Esophagus squamous epithelium (tissue), 5 donors: ENCODE data around the gene SLC25A43. TPM values are rescaled to one million over a fixed set of nuclear protein-coding genes. Genes with fewer than 3 reads are reported as not detected.
"Not testable (repeated sequence)": the region's sequence is repeated elsewhere in the genome, so short reads cannot be mapped to it uniquely, and the experiment has no call there.

ENCODE experiments used
- DNase-seq: peaks from one replicate; lab custom pipeline; 2025; lab: John Stamatoyannopoulos, UW
- H3K27ac ChIP-seq, 4 donors: fragments of 200-600 bp; sonication (generic); one replicate each; pipeline ENCODE4 v1.5.1; 2016 to 2019; ENCODE audit warnings: mild to moderate bottlenecking in 1 of 4
- H3K27me3 ChIP-seq, 4 donors: fragments of 200-600 bp; sonication (generic); 1 replicate in 3 of 4; 2 replicates in 1 of 4; pipeline versions ENCODE4 v1.5.1 to v1.6.0; 2017 to 2021; ENCODE audit warnings: antibody characterized with exemption in 1 of 4
- H3K36me3 ChIP-seq, 3 donors: fragments of 200-600 bp; sonication (generic); one replicate each; pipeline ENCODE4 v1.5.1; 2016 to 2019
- H3K4me1 ChIP-seq, 3 donors: fragments of 200-600 bp; sonication (generic); one replicate each; pipeline ENCODE4 v1.5.1; 2017 to 2019
- H3K4me3 ChIP-seq, 4 donors: fragments of 200-600 bp; sonication (generic); 1 replicate in 3 of 4; 2 replicates in 1 of 4; pipeline ENCODE4 v1.5.1; 2016 to 2019; ENCODE audit warnings: mild to moderate bottlenecking in 2 of 4, moderate library complexity in 1 of 4
- H3K9me3 ChIP-seq, 3 donors: fragments of 200-600 bp; sonication (generic); one replicate each; pipeline ENCODE4 v1.5.1; 2016 to 2019
- POLR2A ChIP-seq, 4 donors: fragments of 450-650 bp; IDR thresholded peaks; one replicate each; pipeline ENCODE4 v1.6.1; 2017; ENCODE audit warnings: antibody characterized with exemption in 4 of 4, mild to moderate bottlenecking in 4 of 4, moderate library complexity in 3 of 4
- WGBS, 2 donors: methylation state at CpG; one replicate each; pipeline ENCODE4 v1.1.5; 2018; 5-methylcytosine and 5-hydroxymethylcytosine counted together
- intact Hi-C: fragments of 100-400 bp; cut with DNase I; formaldehyde crosslinking; loops from one replicate; pipeline ENCODE4 v1.15.0; 2022
- total RNA-seq, 4 donors: library from RNA; depleted of rRNA; stranded (reverse); fragments of >200 nt; gene quantifications; one replicate each; pipeline ENCODE4 v1.1.0, GENCODE V29; 2016
- TF ChIP-seq, protein P1 (sequence below), 6 experiments: fragments of 450-650 bp in 4 of 6; fragments of 200-600 bp in 2 of 6; sonication (generic) in 2 of 6; IDR thresholded peaks; one replicate each; pipeline ENCODE4 v1.5.1; 2016 to 2019; ENCODE audit warnings: antibody characterized with exemption in 6 of 6, mild to moderate bottlenecking in 4 of 6, moderate library complexity in 4 of 6
- donor health status: DM: yes; HTN: yes; CAD: no.

The SLC25A43 gene
- total RNA-seq, 4 donors from 2014 or later: 26.1 to 39.0 (median 33.3) TPM

DNA sequence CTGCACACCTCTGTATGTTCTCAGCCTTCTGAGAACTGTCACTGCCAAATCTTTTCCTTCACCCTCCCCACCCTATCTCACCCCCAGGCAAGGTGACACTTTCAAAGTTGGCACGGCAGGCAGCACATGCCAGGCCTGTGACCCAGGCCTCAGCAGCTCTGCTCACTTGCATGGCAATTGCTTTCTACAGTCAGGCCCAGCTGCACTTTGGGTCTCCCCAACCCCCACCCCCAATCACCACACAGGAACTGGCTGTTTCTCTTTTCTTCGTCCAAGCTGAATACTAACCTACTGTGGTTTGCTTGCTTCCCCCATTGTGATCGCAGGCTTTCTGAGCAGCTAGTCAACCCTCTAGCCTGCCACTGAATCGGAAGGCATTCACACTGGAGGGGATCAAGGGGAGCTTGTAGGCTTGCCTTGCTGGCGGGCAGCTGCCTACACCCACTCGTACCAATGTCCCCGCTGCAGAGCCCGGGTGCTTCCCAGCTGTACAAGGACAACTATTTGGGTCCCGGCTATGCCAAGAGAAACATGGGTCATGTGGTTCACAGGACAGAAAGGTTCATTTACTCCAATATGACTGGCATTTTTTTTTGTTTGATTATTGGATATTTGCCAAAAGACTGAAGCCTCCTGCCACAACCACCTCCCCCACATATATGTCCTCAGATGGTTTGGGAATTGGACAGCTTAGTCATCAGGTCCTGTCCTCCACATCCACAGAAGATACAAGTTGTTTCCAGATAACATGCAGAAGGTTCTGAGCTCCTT, 28.1 kb downstream of the SLC25A43 start:
- Histone ChIP-seq H3K9me3 (no peaks in the 10 kb centered on the region), H3K27me3 (no peaks in the 10 kb centered on the region), H3K4me1 (peaks cover 0 to 4% (median 0%) of the 10 kb centered on the region in 3 donors), H3K27ac (peak overlapping the region in 2 of 4 donors; percentile 9 to 28), H3K4me3 (no peak overlapping the region), H3K36me3 (peaks cover 0 to 18% (median 0%) of the 10 kb centered on the region in 3 donors)
- no peak for DNase-seq
- WGBS, 2 donors: 72 to 86% methylated on average over 1 to 7 of the region's 9 CpGs
- TF ChIP-seq, protein P1, sequence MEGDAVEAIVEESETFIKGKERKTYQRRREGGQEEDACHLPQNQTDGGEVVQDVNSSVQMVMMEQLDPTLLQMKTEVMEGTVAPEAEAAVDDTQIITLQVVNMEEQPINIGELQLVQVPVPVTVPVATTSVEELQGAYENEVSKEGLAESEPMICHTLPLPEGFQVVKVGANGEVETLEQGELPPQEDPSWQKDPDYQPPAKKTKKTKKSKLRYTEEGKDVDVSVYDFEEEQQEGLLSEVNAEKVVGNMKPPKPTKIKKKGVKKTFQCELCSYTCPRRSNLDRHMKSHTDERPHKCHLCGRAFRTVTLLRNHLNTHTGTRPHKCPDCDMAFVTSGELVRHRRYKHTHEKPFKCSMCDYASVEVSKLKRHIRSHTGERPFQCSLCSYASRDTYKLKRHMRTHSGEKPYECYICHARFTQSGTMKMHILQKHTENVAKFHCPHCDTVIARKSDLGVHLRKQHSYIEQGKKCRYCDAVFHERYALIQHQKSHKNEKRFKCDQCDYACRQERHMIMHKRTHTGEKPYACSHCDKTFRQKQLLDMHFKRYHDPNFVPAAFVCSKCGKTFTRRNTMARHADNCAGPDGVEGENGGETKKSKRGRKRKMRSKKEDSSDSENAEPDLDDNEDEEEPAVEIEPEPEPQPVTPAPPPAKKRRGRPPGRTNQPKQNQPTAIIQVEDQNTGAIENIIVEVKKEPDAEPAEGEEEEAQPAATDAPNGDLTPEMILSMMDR (IDR thresholded peaks at IDR 0.05): no peak
- no peak for TF ChIP-seq POLR2A (IDR thresholded peaks at IDR 0.05)
- intact Hi-C loops: no loop called here

DNA sequence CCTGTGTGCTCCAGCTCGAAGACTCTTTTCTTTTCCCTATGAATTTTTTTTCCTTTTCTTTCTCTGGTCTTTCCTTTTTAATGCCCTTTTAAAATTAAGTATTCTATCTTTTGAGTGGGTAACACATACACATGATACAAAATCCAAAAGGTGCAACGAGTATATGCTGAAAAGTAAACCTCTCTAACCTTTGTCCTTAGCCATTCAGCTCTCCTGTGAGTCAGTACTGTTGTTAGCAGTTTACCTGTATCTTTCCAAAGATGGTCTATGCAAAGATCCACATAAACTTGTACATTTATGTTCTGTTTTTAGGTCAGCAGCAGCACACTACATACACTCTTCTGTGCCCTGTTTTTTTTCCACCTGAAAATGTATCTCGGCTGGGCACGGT, 28.7 kb downstream of the SLC25A43 start:
- Histone ChIP-seq H3K36me3 (peaks cover 0 to 18% (median 0%) of the 10 kb centered on the region in 3 donors), H3K27ac (no peak overlapping the region), H3K4me3 (no peak overlapping the region), H3K4me1 (peaks cover 0 to 4% (median 0%) of the 10 kb centered on the region in 3 donors), H3K27me3 (no peaks in the 10 kb centered on the region), H3K9me3 (no peaks in the 10 kb centered on the region)
- TF ChIP-seq, protein P1 (IDR thresholded peaks at IDR 0.05): no peak
- DNase-seq: no peak
- WGBS, 2 donors: 67 to 83% methylated on average over 2 to 4 of the region's 4 CpGs
- intact Hi-C loops: no loop called here

DNA sequence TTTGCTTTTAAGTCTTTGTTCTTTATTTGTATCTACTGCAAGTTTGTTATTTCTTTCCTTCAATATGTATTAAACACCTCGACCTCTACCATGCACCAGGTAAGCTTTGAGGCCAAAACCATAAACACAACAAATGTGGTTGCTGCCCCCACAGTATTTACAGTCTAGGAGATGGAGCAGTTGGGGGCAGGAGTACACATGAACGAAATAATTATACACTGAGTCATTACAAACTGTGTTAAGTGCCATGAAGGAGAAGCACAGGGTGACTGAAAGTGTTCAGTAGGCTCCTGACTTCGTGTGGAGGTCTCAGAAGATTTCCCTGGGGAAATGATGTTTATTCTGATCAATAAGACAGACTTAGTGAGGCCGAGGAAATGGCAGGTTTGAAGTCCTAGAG, 30.3 kb downstream of the SLC25A43 start:
- WGBS, 2 donors: 29 to 60% methylated on average over 3 to 4 of the region's 4 CpGs
- DNase-seq: no peak
- intact Hi-C loops: no loop called here

DNA sequence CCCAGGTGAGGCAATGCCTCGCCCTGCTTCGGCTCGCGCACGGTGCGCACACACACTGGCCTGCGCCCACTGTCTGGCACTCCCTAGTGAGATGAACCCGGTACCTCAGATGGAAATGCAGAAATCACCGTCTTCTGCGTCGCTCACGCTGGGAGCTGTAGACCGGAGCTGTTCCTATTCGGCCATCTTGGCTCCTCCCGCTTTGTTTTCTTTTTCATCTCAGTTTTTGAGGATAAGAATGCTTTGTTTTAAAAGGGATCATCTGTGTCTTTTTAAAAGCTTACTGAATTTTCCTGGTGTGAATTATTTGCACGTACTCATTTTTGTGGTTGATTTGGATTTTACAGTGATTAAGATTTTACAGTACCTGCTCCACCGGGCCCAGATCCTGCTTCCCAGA, 42.2 kb downstream of the SLC25A43 start:
- H3K9me3 ChIP-seq, intact Hi-C loops, H3K27me3 ChIP-seq, H3K4me3 ChIP-seq, H3K4me1 ChIP-seq, H3K36me3 ChIP-seq, DNase-seq: not testable (repeated sequence)
- WGBS, 2 donors: 88 to 100% methylated on average over 1 to 6 of the region's 17 CpGs
- peak overlapping the region in 2 of 4 donors; percentile 51 to 58 for H3K27ac ChIP-seq

More for the DNA sequence above, 30.3 kb downstream of the SLC25A43 start:
- no peaks in the 10 kb centered on the region for H3K9me3 ChIP-seq
- H3K36me3 ChIP-seq: peaks cover 0 to 18% (median 0%) of the 10 kb centered on the region in 3 donors
- peaks cover 0 to 4% (median 0%) of the 10 kb centered on the region in 3 donors for H3K4me1 ChIP-seq
- no peak overlapping the region for H3K4me3 ChIP-seq
- TF ChIP-seq, protein P1 (IDR thresholded peaks at IDR 0.05): no peak
- no peak for TF ChIP-seq POLR2A (IDR thresholded peaks at IDR 0.05)
- no peaks in the 10 kb centered on the region for H3K27me3 ChIP-seq
- H3K27ac ChIP-seq: no peak overlapping the region

DNA sequence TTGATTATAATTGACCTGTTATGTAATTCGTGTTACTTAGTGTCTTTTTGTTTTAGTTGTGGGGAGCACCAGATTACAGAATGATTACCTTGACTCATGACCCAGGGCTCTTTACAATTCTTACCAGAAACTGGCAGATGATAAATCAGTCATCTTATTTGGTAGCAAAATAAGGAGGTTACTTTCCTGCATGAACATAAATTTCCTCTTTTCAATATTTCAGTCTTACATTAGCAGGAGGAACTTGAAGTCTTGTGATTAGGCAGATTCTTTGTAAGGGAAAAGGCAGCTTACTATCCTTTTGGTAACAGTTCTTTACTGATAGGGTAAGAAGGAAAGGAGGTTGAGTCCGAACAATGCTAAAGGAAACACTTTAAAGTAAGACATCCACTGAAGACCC, 43.1 kb downstream of the SLC25A43 start:
- WGBS, 2 donors: 31 to 40% methylated on average over 2 of the region's 2 CpGs
- Histone ChIP-seq H3K27me3 (no peaks in the 10 kb centered on the region), H3K4me1 (no peaks in the 10 kb centered on the region), H3K36me3 (no peaks in the 10 kb centered on the region), H3K9me3 (no peaks in the 10 kb centered on the region), H3K4me3 (no peak overlapping the region), H3K27ac (no peak overlapping the region)
- intact Hi-C loops: no loop called here
- TF ChIP-seq, protein P1 (IDR thresholded peaks at IDR 0.05): no peak
- TF ChIP-seq POLR2A (IDR thresholded peaks at IDR 0.05): no peak
- DNase-seq: no peak
